Stimulated activated CD4-positive, alpha-beta T cell treated with anti-CD3 and anti-CD28 coated beads, Interleukin-1b, Interleukin-23, amount 100 ng/mL, for 24 hours (primary cell): ENCODE data around the gene ERBIN.

Experiments
- DNase-seq, 4 experiments: peaks; one replicate each; pipeline ENCODE4 v3.0.0-alpha.2; 2020; ENCODE audit warnings: low read depth in 4 of 4, low spot score in 1 of 4

Gene ERBIN

GRCh38 chr5:66113160-66113559, 186.8 kb downstream of the ERBIN start:
- DNase-seq = no peak

- DNase-seq = no peak
These were observed 191.9 kb downstream of the ERBIN start for GRCh38 chr5:66118304-66118703.

DNA sequence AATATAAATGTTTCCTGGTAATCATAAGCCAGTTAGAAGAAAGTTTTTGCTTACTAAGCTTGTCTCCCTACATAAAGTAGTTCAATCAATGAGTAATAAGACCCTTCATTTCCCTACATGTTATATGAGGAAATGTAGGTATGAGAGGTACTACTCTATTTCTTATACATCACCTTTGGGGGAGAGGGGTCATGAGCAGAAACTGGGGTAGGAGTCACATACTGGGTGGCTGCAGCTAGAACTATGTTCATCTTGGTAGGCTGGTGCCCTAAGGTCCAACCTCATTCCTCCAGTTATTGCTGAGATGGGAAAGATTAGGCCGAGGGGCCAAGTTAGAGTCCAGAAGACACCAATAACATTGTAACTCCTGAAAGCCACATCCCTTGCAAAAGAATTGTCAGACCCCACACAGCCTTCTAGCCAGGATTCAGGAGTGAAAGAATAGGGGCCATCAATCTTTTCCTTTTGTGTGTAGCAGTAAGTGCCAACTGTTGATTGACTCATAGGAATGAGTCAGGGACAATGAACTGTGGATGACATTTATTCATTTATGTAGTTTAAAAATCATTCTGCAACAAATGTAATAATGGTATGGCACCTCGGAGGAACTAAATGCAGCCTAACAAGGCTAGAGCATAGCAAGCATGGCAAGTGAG, 196.1 kb downstream of the ERBIN start:
- no peak for DNase-seq

DNA sequence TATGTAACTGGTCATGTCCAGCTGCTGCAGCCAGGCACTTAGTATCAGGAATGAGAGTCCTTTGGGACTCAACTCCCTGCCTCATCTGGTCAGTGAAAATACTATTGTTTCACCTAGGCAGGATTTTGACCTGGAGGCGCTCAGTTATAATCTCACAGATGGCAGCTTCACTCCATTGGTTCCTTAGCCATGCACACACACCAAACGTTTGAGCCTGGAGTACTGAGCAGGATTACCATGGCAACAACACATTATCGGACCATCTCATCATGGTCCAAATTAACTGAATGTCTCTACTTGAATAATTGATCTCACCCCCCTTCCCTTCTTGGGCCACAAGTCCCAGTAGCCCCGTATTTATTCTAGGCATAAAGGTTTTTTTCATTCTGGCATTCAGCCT, 202.8 kb downstream of the ERBIN start:
- DNase-seq = no peak

GRCh38 chr5:66130493-66130892, 204.1 kb downstream of the ERBIN start:
- no peak for DNase-seq
